Measurements from ENCODE around the gene FOXB1.

DNA sequence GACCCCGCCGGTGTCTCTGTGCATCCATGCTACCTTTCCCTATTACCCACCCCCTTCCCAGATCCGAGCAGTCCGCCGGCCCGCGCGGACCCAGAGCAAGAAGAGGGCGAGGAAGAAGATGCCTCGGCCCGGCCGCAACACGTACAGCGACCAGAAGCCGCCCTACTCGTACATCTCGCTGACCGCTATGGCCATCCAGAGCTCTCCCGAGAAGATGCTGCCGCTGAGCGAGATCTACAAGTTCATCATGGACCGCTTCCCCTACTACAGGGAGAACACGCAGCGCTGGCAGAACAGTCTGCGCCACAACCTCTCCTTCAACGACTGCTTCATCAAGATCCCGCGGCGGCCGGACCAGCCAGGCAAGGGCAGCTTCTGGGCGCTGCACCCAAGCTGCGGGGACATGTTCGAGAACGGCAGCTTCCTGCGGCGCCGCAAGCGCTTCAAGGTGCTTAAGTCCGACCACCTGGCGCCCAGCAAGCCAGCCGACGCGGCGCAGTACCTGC, 788 bp downstream of the FOXB1 start:
- TF ChIP-seq POLR2A (IDR thresholded peaks at IDR 0.05) (no peak), CTCF (IDR thresholded peaks at IDR 0.05) (no peak)

Measured in thyroid gland (tissue), 4 donors.